Natural killer cell (primary cell): ENCODE data around the gene NECTIN3. TPM values are rescaled to one million over a fixed set of nuclear protein-coding genes. Genes with fewer than 3 reads are reported as not detected.

ENCODE experiments used
- ATAC-seq, 3 donors: fragments of 150-1000 bp in 2 of 3; fragments of 200-7000 bp in 1 of 3; cut with Tn5 transposase; 1 replicate in 1 of 3; 2 replicates in 2 of 3; pipeline ENCODE4 v1.10.0; 2021; ENCODE audit warnings: mild to moderate bottlenecking in 2 of 3, moderate library complexity in 2 of 3
- DNase-seq, 2 donors: peaks; one replicate each; pipeline versions ENCODE4 v3.0.0 to v3.0.0-alpha.2; 2013 to 2021; ENCODE audit warnings: mixed read lengths in 1 of 2
- H3K27ac ChIP-seq: one replicate; pipeline ENCODE4 v1.5.1; 2013; ENCODE audit warnings: mild to moderate bottlenecking, low read length
- H3K27me3 ChIP-seq: one replicate; pipeline ENCODE4 v1.6.1; 2013; ENCODE audit warnings: low read length; ENCODE audit not compliant: control insufficient read depth, insufficient read depth
- H3K36me3 ChIP-seq: one replicate; pipeline ENCODE4 v1.6.1; 2013; ENCODE audit warnings: low read length; ENCODE audit not compliant: control insufficient read depth, insufficient read depth
- H3K4me1 ChIP-seq: one replicate; pipeline ENCODE4 v1.6.1; 2013; ENCODE audit warnings: low read length; ENCODE audit not compliant: control insufficient read depth, insufficient read depth
- H3K4me3 ChIP-seq: one replicate; pipeline ENCODE4 v1.5.1; 2013; ENCODE audit warnings: low read length
- H3K9me3 ChIP-seq: one replicate; pipeline ENCODE4 v1.6.1; 2013; ENCODE audit warnings: low read length; ENCODE audit not compliant: control insufficient read depth, insufficient read depth
- H3K27ac Mint-ChIP-seq, 2 donors: one replicate each; pipeline ENCODE4 v1.8.0; 2022; ENCODE audit warnings: mild to moderate bottlenecking in 2 of 2, mixed read lengths in 2 of 2, moderate library complexity in 1 of 2
- H3K27me3 Mint-ChIP-seq, 2 donors: one replicate each; pipeline ENCODE4 v1.8.0; 2022; ENCODE audit warnings: low read depth in 2 of 2, mixed read lengths in 2 of 2
- H3K36me3 Mint-ChIP-seq: one replicate; pipeline ENCODE4 v1.8.0; 2022; ENCODE audit warnings: mixed read lengths
- H3K4me1 Mint-ChIP-seq, 2 donors: one replicate each; pipeline ENCODE4 v1.8.0; 2022; ENCODE audit warnings: mixed read lengths in 2 of 2
- H3K4me3 Mint-ChIP-seq: one replicate; pipeline ENCODE4 v1.8.0; 2022; ENCODE audit warnings: mild to moderate bottlenecking, moderate library complexity, mixed read lengths
- H3K9me3 Mint-ChIP-seq, 2 donors: one replicate each; pipeline ENCODE4 v1.8.0; 2022; ENCODE audit warnings: mixed read lengths in 2 of 2
- WGBS: methylation state at CpG from one replicate; pipeline ENCODE4 v1.1.7; 2013; ENCODE audit warnings: missing lambda C conversion rate; ENCODE audit not compliant: insufficient coverage; 5-methylcytosine and 5-hydroxymethylcytosine counted together
- intact Hi-C: fragments of 100-400 bp; cut with micrococcal nuclease; formaldehyde crosslinking; loops from one replicate; pipeline ENCODE4 v1.14.2; 2022
- total RNA-seq, 4 donors: library from RNA; stranded (reverse); fragments of 120-200 nt in 1 of 4; gene quantifications; one replicate each; pipeline versions ENCODE4 v1.2.3 to v1.2.4, GENCODE V29; 2013 to 2022
- TF ChIP-seq, protein P1 (sequence below): fragments of 200-600 bp; IDR thresholded peaks from one replicate; pipeline ENCODE4 v1.8.0; 2022; ENCODE audit warnings: antibody characterized with exemption

The NECTIN3 gene
- total RNA-seq, 3 donors from 2014 or later (not counting 1 experiment from before 2014, with no cell fraction given) = 0.26 to 3.7 (median 2.3) TPM

DNA sequence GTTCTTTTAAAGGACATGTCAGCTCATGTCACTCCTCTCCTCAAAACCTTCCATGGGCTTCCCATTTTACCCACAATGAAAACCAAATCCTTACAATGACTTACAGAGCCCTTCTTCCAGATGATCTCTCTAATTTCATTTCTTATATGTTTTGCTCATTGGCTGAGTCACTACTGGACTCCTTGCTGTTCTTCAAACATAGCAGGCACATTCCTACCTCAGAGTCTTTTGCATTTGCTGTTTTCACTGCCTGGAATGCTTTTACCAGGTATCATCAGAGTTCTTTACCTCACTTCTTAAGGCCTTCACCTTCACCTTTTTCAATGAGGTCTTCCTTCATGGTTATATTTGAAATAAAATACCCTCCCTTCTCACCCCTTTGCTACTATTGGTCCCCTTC lies 57.3 kb downstream of the NECTIN3 start:
- ATAC-seq = no peak
- TF ChIP-seq, protein P1, sequence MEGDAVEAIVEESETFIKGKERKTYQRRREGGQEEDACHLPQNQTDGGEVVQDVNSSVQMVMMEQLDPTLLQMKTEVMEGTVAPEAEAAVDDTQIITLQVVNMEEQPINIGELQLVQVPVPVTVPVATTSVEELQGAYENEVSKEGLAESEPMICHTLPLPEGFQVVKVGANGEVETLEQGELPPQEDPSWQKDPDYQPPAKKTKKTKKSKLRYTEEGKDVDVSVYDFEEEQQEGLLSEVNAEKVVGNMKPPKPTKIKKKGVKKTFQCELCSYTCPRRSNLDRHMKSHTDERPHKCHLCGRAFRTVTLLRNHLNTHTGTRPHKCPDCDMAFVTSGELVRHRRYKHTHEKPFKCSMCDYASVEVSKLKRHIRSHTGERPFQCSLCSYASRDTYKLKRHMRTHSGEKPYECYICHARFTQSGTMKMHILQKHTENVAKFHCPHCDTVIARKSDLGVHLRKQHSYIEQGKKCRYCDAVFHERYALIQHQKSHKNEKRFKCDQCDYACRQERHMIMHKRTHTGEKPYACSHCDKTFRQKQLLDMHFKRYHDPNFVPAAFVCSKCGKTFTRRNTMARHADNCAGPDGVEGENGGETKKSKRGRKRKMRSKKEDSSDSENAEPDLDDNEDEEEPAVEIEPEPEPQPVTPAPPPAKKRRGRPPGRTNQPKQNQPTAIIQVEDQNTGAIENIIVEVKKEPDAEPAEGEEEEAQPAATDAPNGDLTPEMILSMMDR = no peak
- no peaks in the 10 kb centered on the region for H3K36me3 ChIP-seq
- H3K27me3 ChIP-seq = no peaks in the 10 kb centered on the region
- H3K27ac ChIP-seq = no peak overlapping the region
- no peaks in the 10 kb centered on the region for H3K4me1 ChIP-seq
- Mint-ChIP-seq H3K4me1 (no peaks in the 10 kb centered on the region), H3K27ac (no peak overlapping the region), H3K4me3 (no peak overlapping the region), H3K27me3 (peaks cover 3 to 6% of the 10 kb centered on the region in 2 donors), H3K9me3 (no peaks in the 10 kb centered on the region), H3K36me3 (no peaks in the 10 kb centered on the region)
- no peak overlapping the region for H3K4me3 ChIP-seq
- DNase-seq = no peak
- H3K9me3 ChIP-seq = no peaks in the 10 kb centered on the region
- intact Hi-C loops = no loop called here

DNA sequence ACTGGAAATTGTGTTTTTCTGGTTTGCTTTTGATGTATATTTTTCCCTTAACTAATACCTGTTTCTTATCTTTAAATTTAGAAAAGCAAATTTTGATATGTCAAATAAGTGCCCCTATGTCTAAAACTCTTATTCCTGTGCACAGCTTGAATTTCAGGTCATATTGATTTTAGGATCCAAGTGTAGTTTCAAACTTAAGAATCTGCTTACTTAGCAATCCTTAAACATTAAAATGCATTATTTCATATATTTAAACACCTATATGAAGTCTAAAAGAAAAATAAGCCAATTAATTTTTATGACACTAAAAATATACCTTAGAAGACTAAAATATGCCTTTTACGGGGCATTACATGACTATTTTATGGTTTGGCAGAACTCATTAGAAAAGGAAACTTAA lies 59.2 kb downstream of the NECTIN3 start:
- no peaks in the 10 kb centered on the region for H3K36me3 Mint-ChIP-seq
- no peak overlapping the region for H3K27ac Mint-ChIP-seq
- H3K9me3 Mint-ChIP-seq = no peaks in the 10 kb centered on the region
- H3K9me3 ChIP-seq = no peaks in the 10 kb centered on the region
- H3K4me3 Mint-ChIP-seq = no peak overlapping the region
- H3K36me3 ChIP-seq = no peaks in the 10 kb centered on the region
- H3K4me1 ChIP-seq = no peaks in the 10 kb centered on the region
- ATAC-seq = no peak
- H3K27me3 ChIP-seq = no peaks in the 10 kb centered on the region
- no peak overlapping the region for H3K27ac ChIP-seq
- intact Hi-C loops = no loop called here
- TF ChIP-seq, protein P1 = no peak
- H3K4me3 ChIP-seq = no peak overlapping the region
- H3K4me1 Mint-ChIP-seq = no peaks in the 10 kb centered on the region
- WGBS = no CpG with 5 or more reads among the region's 1 CpG
- DNase-seq = no peak
- H3K27me3 Mint-ChIP-seq = peaks cover 3 to 8% of the 10 kb centered on the region in 2 donors

DNA sequence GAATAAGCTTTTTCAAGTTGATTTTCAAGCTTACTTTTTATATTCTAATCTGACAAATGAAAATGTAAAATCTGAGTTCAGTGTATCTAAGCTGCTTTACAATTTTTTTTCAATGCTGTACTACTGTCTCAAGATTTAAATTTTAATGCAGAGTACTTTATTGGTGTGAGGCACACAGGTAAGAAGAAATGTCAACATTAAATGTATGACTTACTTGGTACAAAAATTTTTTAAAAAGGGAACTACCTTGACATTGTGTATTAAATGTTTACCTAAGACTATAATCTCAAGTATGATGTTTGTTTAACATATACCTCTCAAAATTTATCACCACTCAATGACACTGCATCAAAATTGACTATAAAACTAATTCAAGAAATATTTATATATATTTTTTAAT lies 62.7 kb downstream of the NECTIN3 start:
- no peaks in the 10 kb centered on the region for H3K9me3 ChIP-seq
- H3K4me1 ChIP-seq = no peaks in the 10 kb centered on the region
- peaks cover 8 to 9% of the 10 kb centered on the region in 2 donors for H3K27me3 Mint-ChIP-seq
- H3K27ac Mint-ChIP-seq = no peak overlapping the region
- no peak overlapping the region for H3K4me3 ChIP-seq
- H3K4me1 Mint-ChIP-seq = no peaks in the 10 kb centered on the region
- TF ChIP-seq, protein P1 = no peak
- no peaks in the 10 kb centered on the region for H3K27me3 ChIP-seq
- intact Hi-C loops = no loop called here
- H3K36me3 ChIP-seq = no peaks in the 10 kb centered on the region
- H3K9me3 Mint-ChIP-seq = no peaks in the 10 kb centered on the region
- no peaks in the 10 kb centered on the region for H3K36me3 Mint-ChIP-seq
- no peak overlapping the region for H3K27ac ChIP-seq
- DNase-seq (no peak), ATAC-seq (no peak)
- no peak overlapping the region for H3K4me3 Mint-ChIP-seq

DNA sequence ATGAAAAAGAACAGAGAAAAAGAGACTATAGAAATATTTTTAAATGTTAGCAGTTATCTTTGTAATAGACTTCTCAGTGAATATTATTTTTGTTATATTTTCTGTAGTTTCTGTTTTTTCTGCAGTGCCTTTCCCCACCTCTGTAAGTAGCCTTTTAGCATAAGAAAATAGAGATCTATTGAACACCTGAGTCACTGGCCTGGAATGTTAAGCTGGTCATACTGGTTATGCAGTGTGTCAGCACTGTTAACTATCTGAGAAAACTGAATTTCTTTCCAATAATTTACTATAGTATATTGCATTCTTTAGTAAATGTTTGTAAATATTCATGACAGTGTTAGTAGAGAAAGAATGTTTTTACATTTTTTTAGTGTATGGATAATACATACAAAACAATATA lies 79.8 kb downstream of the NECTIN3 start:
- H3K27ac ChIP-seq = no peak overlapping the region
- no peaks in the 10 kb centered on the region for H3K27me3 ChIP-seq
- Mint-ChIP-seq H3K27me3 (peaks cover 0 to 14% of the 10 kb centered on the region in 2 donors), H3K27ac (no peak overlapping the region), H3K4me3 (no peak overlapping the region), H3K9me3 (no peaks in the 10 kb centered on the region), H3K4me1 (no peaks in the 10 kb centered on the region), H3K36me3 (no peaks in the 10 kb centered on the region)
- no peaks in the 10 kb centered on the region for H3K36me3 ChIP-seq
- H3K4me3 ChIP-seq = no peak overlapping the region
- ATAC-seq (no peak), DNase-seq (no peak)
- intact Hi-C loops = no loop called here
- H3K9me3 ChIP-seq = no peaks in the 10 kb centered on the region
- TF ChIP-seq, protein P1 = no peak
- H3K4me1 ChIP-seq = no peaks in the 10 kb centered on the region
